ENCODE measurements around the gene RAB11A. TPM values are rescaled to one million over a fixed set of nuclear protein-coding genes. Genes with fewer than 3 reads are reported as not detected.

RAB11A gene
- total and polyA plus RNA-seq, 9 of the 15 experiments (the other 6 are each of a cell fraction or from before 2014, with no cell fraction given), result 129 to 369 (median 245) TPM

- Histone ChIP-seq H3K9me1 (ENCODE audit: control insufficient read depth, insufficient read depth, low read length) (no peaks in the 10 kb centered on the region), H3K9ac (ENCODE audit: insufficient read depth in 1 of 2, low read depth in 2 of 2, low read length in 2 of 2) (no peak overlapping the region), H3K4me1 (replicated peaks in 1 of 2; ENCODE audit: control insufficient read depth in 2 of 2, insufficient read depth in 2 of 2, low read length in 2 of 2) (peaks cover 0 to 8% of the 10 kb centered on the region in 2 experiments; a peak in 2 of 5 replicates), H3K4me3 (no peak overlapping the region), H3K36me3 (ENCODE audit: control insufficient read depth, insufficient read depth, low read length) (peaks cover 73% of the 10 kb centered on the region), H2AFZ (ENCODE audit: low read depth, low read length) (no peak overlapping the region), H3K27me3 (ENCODE audit: control insufficient read depth in 2 of 2, insufficient read depth in 2 of 2, low read length in 2 of 2) (no peaks in the 10 kb centered on the region), H3K9me3 (replicated peaks; ENCODE audit: control insufficient read depth, insufficient read depth, low read depth, low read length) (no peaks in the 10 kb centered on the region), H4K20me1 (replicated peaks; ENCODE audit: control insufficient read depth, insufficient read depth, low read length) (no peaks in the 10 kb centered on the region; the same call in 1 of the 2 replicates), H3K27ac (ENCODE audit: extremely low read depth, low read depth, low read length) (no peak overlapping the region), H3K79me2 (ENCODE audit: control insufficient read depth, insufficient read depth, low read length) (peaks cover 2% of the 10 kb centered on the region; the same call in 2 of the 3 replicates), H3K4me2 (ENCODE audit: insufficient read depth, low read length) (no peak overlapping the region)
- no peak for DNase-seq (ENCODE audit: extremely low read depth in 1 of 4, low spot score in 3 of 4)
- FAIRE-seq, result no peak
- in situ Hi-C loops (cut with MboI), result no loop called here
- CTCF ChIA-PET (ENCODE audit: low intra/inter-chr PET ratio), result no interaction called here
- POLR2A ChIA-PET, result no interaction called here
- 89% methylated on average over 2 of the region's 2 CpGs for WGBS (ENCODE audit: insufficient coverage, low coverage, missing lambda C conversion rate)
- TF ChIP-seq CREB5 (CRISPR knock-in tag; IDR thresholded peaks at IDR 0.05) (no peak), CEBPG (CRISPR knock-in tag; IDR thresholded peaks at IDR 0.05) (no peak), CEBPG (tag; conservative IDR thresholded peaks at IDR 0.05 in 1 of 2, IDR thresholded peaks at IDR 0.05 in 1 of 2) (no peak)
- ATAC-seq, result no peak
- no TSS peak for BruUV-seq (replicated peaks)
- intact Hi-C loops (cut with micrococcal nuclease), result no loop called here
Observed at GRCh38 chr15:65896236-65896635, 26.9 kb downstream of the RAB11A start.

- in situ Hi-C loops (cut with MboI), result no loop called here
- no peaks in the 10 kb centered on the region for H3K9me3 ChIP-seq (replicated peaks; ENCODE audit: control insufficient read depth, insufficient read depth, low read depth, low read length)
- no peak for DNase-seq (ENCODE audit: extremely low read depth in 1 of 4, low spot score in 3 of 4)
- intact Hi-C loops (cut with micrococcal nuclease), result no loop called here
- H3K4me2 ChIP-seq (ENCODE audit: insufficient read depth, low read length), result no peak overlapping the region
- TF ChIP-seq SPI1 (IDR thresholded peaks at IDR 0.05; ENCODE audit: borderline replicate concordance, low read depth, low read length), result peak; percentile 51; the same call in 1 of the 2 replicates
- TF ChIP-seq, protein P1, sequence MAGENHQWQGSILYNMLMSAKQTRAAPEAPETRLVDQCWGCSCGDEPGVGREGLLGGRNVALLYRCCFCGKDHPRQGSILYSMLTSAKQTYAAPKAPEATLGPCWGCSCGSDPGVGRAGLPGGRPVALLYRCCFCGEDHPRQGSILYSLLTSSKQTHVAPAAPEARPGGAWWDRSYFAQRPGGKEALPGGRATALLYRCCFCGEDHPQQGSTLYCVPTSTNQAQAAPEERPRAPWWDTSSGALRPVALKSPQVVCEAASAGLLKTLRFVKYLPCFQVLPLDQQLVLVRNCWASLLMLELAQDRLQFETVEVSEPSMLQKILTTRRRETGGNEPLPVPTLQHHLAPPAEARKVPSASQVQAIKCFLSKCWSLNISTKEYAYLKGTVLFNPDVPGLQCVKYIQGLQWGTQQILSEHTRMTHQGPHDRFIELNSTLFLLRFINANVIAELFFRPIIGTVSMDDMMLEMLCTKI (IDR thresholded peaks at IDR 0.05; ENCODE audit: partially characterized antibody), result no peak
- H3K9me1 ChIP-seq (ENCODE audit: control insufficient read depth, insufficient read depth, low read length), result no peaks in the 10 kb centered on the region
- no peak for ATAC-seq
- H3K9ac ChIP-seq (ENCODE audit: insufficient read depth in 1 of 2, low read depth in 2 of 2, low read length in 2 of 2), result no peak overlapping the region
- H3K4me3 ChIP-seq, result no peak overlapping the region
- H3K4me1 ChIP-seq (replicated peaks in 1 of 2; ENCODE audit: control insufficient read depth in 2 of 2, insufficient read depth in 2 of 2, low read length in 2 of 2), result peaks cover 6 to 43% of the 10 kb centered on the region in 2 experiments
- H3K79me2 ChIP-seq (ENCODE audit: control insufficient read depth, insufficient read depth, low read length), result peaks cover 3% of the 10 kb centered on the region; the same call in 1 of the 3 replicates
- H4K20me1 ChIP-seq (replicated peaks; ENCODE audit: control insufficient read depth, insufficient read depth, low read length), result peaks cover 4% of the 10 kb centered on the region; the same call in 1 of the 2 replicates
- CTCF ChIA-PET (ENCODE audit: low intra/inter-chr PET ratio), result no interaction called here
- 62% methylated on average over 2 of the region's 3 CpGs for WGBS (ENCODE audit: insufficient coverage, low coverage, missing lambda C conversion rate)
- FAIRE-seq, result no peak
- BruUV-seq (replicated peaks), result no TSS peak
- no peaks in the 10 kb centered on the region for H3K27me3 ChIP-seq (ENCODE audit: control insufficient read depth in 2 of 2, insufficient read depth in 2 of 2, low read length in 2 of 2)
- no peak overlapping the region for H3K27ac ChIP-seq (ENCODE audit: extremely low read depth, low read depth, low read length)
- H3K36me3 ChIP-seq (ENCODE audit: control insufficient read depth, insufficient read depth, low read length), result peaks cover 83% of the 10 kb centered on the region
- no peak overlapping the region for H2AFZ ChIP-seq (ENCODE audit: low read depth, low read length)
- POLR2A ChIA-PET, result interaction anchor here (0.9 to 1.3 kb wide), 2 partner anchors 10 to 55 kb away, joined by 3 read pairs; no protein-coding TSS in a partner anchor
Observed at GRCh38 chr15:65900488-65900887, 31.2 kb downstream of the RAB11A start.

All from K562 (cell line).